Hepatocyte (in vitro differentiated cells): Measurements from ENCODE around the gene SMAD7.

ENCODE experiments used
- EZH2 ChIP-seq: fragments of 200-600 bp; sonication (generic); IDR thresholded peaks from 2 replicates; pipeline ENCODE4 v1.6.1; 2016; ENCODE audit warnings: antibody characterized with exemption, mild to moderate bottlenecking, borderline replicate concordance
- TF ChIP-seq, protein P1 (sequence below): fragments of 200-600 bp; sonication (generic); IDR thresholded peaks from 2 replicates; pipeline ENCODE4 v1.5.1; 2016; ENCODE audit warnings: antibody characterized with exemption, mild to moderate bottlenecking; ENCODE audit not compliant: poor library complexity

DNA sequence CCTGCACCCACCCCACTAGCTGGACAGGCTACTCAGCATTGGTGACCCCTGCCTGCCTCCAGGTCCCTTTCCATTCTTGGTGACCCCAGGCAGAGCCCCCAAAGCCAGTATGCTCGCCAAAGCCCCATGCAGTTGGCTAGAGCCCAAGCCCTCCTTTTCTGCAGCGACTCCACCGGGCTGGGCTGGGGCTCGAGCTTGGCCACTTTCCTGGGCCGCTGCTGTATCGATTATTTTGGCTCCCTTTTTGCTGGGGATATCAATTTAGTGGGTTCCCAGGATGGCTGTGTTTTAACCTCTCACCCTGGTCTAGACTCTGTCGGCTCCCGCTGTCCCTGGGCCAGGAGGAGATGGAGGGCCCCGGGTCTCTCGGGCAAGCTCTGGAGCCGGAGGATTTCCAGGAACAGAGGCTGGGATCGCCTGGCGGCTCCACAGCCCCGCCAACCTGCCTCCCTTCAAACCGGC lies 76.0 kb downstream of the SMAD7 start:
- TF ChIP-seq, protein P1, sequence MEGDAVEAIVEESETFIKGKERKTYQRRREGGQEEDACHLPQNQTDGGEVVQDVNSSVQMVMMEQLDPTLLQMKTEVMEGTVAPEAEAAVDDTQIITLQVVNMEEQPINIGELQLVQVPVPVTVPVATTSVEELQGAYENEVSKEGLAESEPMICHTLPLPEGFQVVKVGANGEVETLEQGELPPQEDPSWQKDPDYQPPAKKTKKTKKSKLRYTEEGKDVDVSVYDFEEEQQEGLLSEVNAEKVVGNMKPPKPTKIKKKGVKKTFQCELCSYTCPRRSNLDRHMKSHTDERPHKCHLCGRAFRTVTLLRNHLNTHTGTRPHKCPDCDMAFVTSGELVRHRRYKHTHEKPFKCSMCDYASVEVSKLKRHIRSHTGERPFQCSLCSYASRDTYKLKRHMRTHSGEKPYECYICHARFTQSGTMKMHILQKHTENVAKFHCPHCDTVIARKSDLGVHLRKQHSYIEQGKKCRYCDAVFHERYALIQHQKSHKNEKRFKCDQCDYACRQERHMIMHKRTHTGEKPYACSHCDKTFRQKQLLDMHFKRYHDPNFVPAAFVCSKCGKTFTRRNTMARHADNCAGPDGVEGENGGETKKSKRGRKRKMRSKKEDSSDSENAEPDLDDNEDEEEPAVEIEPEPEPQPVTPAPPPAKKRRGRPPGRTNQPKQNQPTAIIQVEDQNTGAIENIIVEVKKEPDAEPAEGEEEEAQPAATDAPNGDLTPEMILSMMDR = no peak
- TF ChIP-seq EZH2 = no peak
